Activated effector memory CD4-positive, alpha-beta T cell treated with anti-CD3 and anti-CD28 coated beads, Interleukin-2, amount 50 U/mL, for 16 hours (primary cell): ENCODE data around the gene ABLIM3.

Experiments used
- DNase-seq: peaks from one replicate; pipeline ENCODE4 v3.0.0-alpha.2; 2020

Gene ABLIM3

GRCh38 chr5:149133795-149134777 lies 7.2 kb upstream of the ABLIM3 start:
- DNase-seq: no peak

- DNase-seq: no peak
These were observed 6.4 kb upstream of the ABLIM3 start for GRCh38 chr5:149134778-149135500.

GRCh38 chr5:149135536-149136201 lies 5.6 kb upstream of the ABLIM3 start:
- DNase-seq: no peak

- no peak for DNase-seq
These were observed 2.9 kb upstream of the ABLIM3 start for GRCh38 chr5:149138182-149138923.

- no peak for DNase-seq
These were observed 893 bp upstream of the ABLIM3 start for GRCh38 chr5:149140197-149141002.

GRCh38 chr5:149141957-149142851 lies 911 bp downstream of the ABLIM3 start:
- no peak for DNase-seq

- DNase-seq: no peak
These were observed 2.2 kb downstream of the ABLIM3 start for GRCh38 chr5:149143470-149143869.

- DNase-seq: no peak
These were observed 3.3 kb downstream of the ABLIM3 start for GRCh38 chr5:149144637-149145036.

GRCh38 chr5:149145138-149145537 lies 3.8 kb downstream of the ABLIM3 start:
- DNase-seq: no peak

- no peak for DNase-seq
These were observed 6.4 kb downstream of the ABLIM3 start for GRCh38 chr5:149147676-149148075.

GRCh38 chr5:149149942-149150341 lies 8.6 kb downstream of the ABLIM3 start:
- DNase-seq: no peak

- no peak for DNase-seq
These were observed 9.2 kb downstream of the ABLIM3 start for GRCh38 chr5:149150457-149150856.

GRCh38 chr5:149151717-149152116 lies 10.4 kb downstream of the ABLIM3 start:
- no peak for DNase-seq

GRCh38 chr5:149152317-149152746 lies 11.0 kb downstream of the ABLIM3 start:
- DNase-seq: no peak

GRCh38 chr5:149153193-149153750 lies 12.0 kb downstream of the ABLIM3 start:
- DNase-seq: no peak

- no peak for DNase-seq
These were observed 12.7 kb downstream of the ABLIM3 start for GRCh38 chr5:149153751-149154610.

GRCh38 chr5:149154650-149155049 lies 13.4 kb downstream of the ABLIM3 start:
- no peak for DNase-seq

GRCh38 chr5:149156435-149157083 lies 15.3 kb downstream of the ABLIM3 start:
- no peak for DNase-seq

- no peak for DNase-seq
These were observed 16.0 kb downstream of the ABLIM3 start for GRCh38 chr5:149157330-149157729.
